Caco-2 (cell line): ENCODE results near the gene AARS2. TPM values are rescaled to one million over a fixed set of nuclear protein-coding genes. Genes with fewer than 3 reads are reported as not detected.
A peak's percentile ranks its signal among the peaks of the same experiment; 100 is the strongest.

Experiments
- BruUV-seq: library from RNA; stranded (reverse); fragments of 400-500 nt; replicated peaks from 2 replicates; lab custom pipeline; 2021; lab: Mats Ljungman, UMichigan
- CTCF ChIA-PET: fragments of 300-600 bp; sonication (Branson Sonifier 250); formaldehyde crosslinking; loops from one replicate; lab custom pipeline; 2022; ENCODE audit warnings: antibody characterized with exemption; lab: Charles Lee
- POLR2A ChIA-PET: fragments of 300-600 bp; sonication (Branson Sonifier 250); formaldehyde crosslinking; loops from one replicate; lab custom pipeline; 2022; ENCODE audit warnings: antibody characterized with exemption; lab: Charles Lee
- DNase-seq, 2 experiments: peaks; one replicate each; pipeline versions ENCODE4 v3.0.0 to v3.0.0-alpha.2; 2020 to 2022
- H3K27me3 ChIP-seq: replicated peaks from 2 replicates; pipeline ENCODE4 v1.6.0; 2011; ENCODE audit warnings: low read length; ENCODE audit not compliant: control insufficient read depth, insufficient read depth
- H3K36me3 ChIP-seq: 2 replicates; pipeline ENCODE4 v1.5.1; 2011; ENCODE audit warnings: low read length; ENCODE audit not compliant: control insufficient read depth, insufficient read depth
- H3K4me1 ChIP-seq: fragments of 250-450 bp; sonication (Bioruptor Pico); 2 replicates; pipeline ENCODE4 v1.5.1; 2020; ENCODE audit warnings: mild to moderate bottlenecking
- H3K4me3 ChIP-seq: 2 replicates; pipeline ENCODE4 v1.5.1; 2011; ENCODE audit warnings: low read depth, mild to moderate bottlenecking, control low read depth, low read length
- H3K9me3 ChIP-seq: fragments of 250-450 bp; sonication (Bioruptor Pico); 2 replicates; pipeline ENCODE4 v1.5.1; 2020; ENCODE audit warnings: mild to moderate bottlenecking, moderate library complexity
- H3K27ac Mint-ChIP-seq: one replicate; pipeline ENCODE4 v1.8.0; 2022; ENCODE audit warnings: mixed read lengths; ENCODE audit not compliant: unreplicated experiment
- H3K27me3 Mint-ChIP-seq: one replicate; pipeline ENCODE4 v1.8.0; 2022; ENCODE audit warnings: mixed read lengths; ENCODE audit not compliant: insufficient read depth, unreplicated experiment
- H3K36me3 Mint-ChIP-seq: one replicate; pipeline ENCODE4 v1.8.0; 2022; ENCODE audit warnings: mild to moderate bottlenecking, mixed read lengths; ENCODE audit not compliant: insufficient read depth, unreplicated experiment
- H3K4me1 Mint-ChIP-seq: one replicate; pipeline ENCODE4 v1.8.0; 2022; ENCODE audit warnings: low read depth, mixed read lengths; ENCODE audit not compliant: unreplicated experiment
- H3K4me3 Mint-ChIP-seq: one replicate; pipeline ENCODE4 v1.8.0; 2022; ENCODE audit warnings: mild to moderate bottlenecking, moderate library complexity, mixed read lengths; ENCODE audit not compliant: unreplicated experiment
- H3K9me3 Mint-ChIP-seq: one replicate; pipeline ENCODE4 v1.8.0; 2022; ENCODE audit warnings: mixed read lengths; ENCODE audit not compliant: unreplicated experiment
- intact Hi-C: fragments of 100-400 bp; cut with micrococcal nuclease; formaldehyde crosslinking; loops from one replicate; pipeline ENCODE4 v1.10.0; 2022; ENCODE audit not compliant: unreplicated experiment
- total RNA-seq: library from RNA; stranded (reverse); gene quantifications from 2 replicates; pipeline ENCODE4 v1.2.3, GENCODE V29; 2022
- TF ChIP-seq, protein P1 (sequence below), 2 experiments: fragments of 200-600 bp in 1 of 2; IDR thresholded peaks; 1 replicate in 1 of 2; 2 replicates in 1 of 2; pipeline versions ENCODE4 v1.5.1 to v1.8.0; 2011 to 2022; ENCODE audit warnings: antibody characterized with exemption in 1 of 2, control low read depth in 1 of 2, inconsistent platforms in 1 of 2, low read depth in 1 of 2, low read length in 1 of 2, mild to moderate bottlenecking in 1 of 2, moderate library complexity in 1 of 2; ENCODE audit not compliant: insufficient read depth in 1 of 2, severe bottlenecking in 1 of 2, unreplicated experiment in 1 of 2

AARS2 gene
- total RNA-seq, 1 experiment from 2014 or later: 20.5 TPM

DNA sequence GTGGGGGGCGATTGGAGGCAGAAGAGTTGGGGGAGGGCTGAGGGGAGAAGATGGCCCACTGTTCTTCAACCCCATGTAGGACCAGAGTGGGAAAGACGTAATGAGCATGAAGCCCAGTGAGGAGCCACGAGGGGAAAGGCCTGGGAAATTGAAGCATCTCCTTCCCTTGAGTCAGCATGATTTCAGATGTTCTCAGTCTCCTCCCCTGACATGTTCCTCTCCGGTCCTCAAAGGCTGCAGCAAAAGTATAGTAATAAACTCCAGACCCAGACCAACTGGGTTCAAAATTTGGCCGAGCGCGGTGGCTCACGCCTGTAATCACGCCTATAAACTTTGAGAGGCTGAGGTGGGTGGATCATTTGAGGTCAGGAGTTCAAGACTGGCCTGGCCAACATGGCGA is 45.9 kb downstream of the AARS2 start:
- Mint-ChIP-seq H3K4me1 (peaks cover 13% of the 10 kb centered on the region), H3K9me3 (no peaks in the 10 kb centered on the region), H3K27me3 (peaks cover 8% of the 10 kb centered on the region), H3K36me3 (peaks cover 15% of the 10 kb centered on the region), H3K4me3 (no peak overlapping the region), H3K27ac (no peak overlapping the region)
- H3K36me3 ChIP-seq: no peaks in the 10 kb centered on the region
- DNase-seq: no peak
- CTCF ChIA-PET: interaction anchor here (1.2 to 3.7 kb wide), 3 partner anchors 38 to 72 kb away, joined by 4 to 23 read pairs (median 16); partner anchors contain the start of gene AARS2
- POLR2A ChIA-PET: no interaction called here
- no peak overlapping the region for H3K4me3 ChIP-seq
- TF ChIP-seq, protein P1, sequence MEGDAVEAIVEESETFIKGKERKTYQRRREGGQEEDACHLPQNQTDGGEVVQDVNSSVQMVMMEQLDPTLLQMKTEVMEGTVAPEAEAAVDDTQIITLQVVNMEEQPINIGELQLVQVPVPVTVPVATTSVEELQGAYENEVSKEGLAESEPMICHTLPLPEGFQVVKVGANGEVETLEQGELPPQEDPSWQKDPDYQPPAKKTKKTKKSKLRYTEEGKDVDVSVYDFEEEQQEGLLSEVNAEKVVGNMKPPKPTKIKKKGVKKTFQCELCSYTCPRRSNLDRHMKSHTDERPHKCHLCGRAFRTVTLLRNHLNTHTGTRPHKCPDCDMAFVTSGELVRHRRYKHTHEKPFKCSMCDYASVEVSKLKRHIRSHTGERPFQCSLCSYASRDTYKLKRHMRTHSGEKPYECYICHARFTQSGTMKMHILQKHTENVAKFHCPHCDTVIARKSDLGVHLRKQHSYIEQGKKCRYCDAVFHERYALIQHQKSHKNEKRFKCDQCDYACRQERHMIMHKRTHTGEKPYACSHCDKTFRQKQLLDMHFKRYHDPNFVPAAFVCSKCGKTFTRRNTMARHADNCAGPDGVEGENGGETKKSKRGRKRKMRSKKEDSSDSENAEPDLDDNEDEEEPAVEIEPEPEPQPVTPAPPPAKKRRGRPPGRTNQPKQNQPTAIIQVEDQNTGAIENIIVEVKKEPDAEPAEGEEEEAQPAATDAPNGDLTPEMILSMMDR (IDR thresholded peaks at IDR 0.05; ENCODE audit: insufficient read depth in 1 of 2, low read depth in 1 of 2, low read length in 1 of 2, severe bottlenecking in 1 of 2, unreplicated experiment in 1 of 2): no peak
- H3K27me3 ChIP-seq: peaks cover 6% of the 10 kb centered on the region
- no peaks in the 10 kb centered on the region for H3K9me3 ChIP-seq
- no TSS peak for BruUV-seq
- peaks cover 26% of the 10 kb centered on the region for H3K4me1 ChIP-seq
- intact Hi-C loops: no loop called here

- no TSS peak for BruUV-seq
- peaks cover 6% of the 10 kb centered on the region for H3K27me3 ChIP-seq
- Mint-ChIP-seq H3K9me3 (no peaks in the 10 kb centered on the region), H3K4me1 (peaks cover 13% of the 10 kb centered on the region), H3K27me3 (peaks cover 5% of the 10 kb centered on the region), H3K36me3 (peaks cover 15% of the 10 kb centered on the region), H3K27ac (no peak overlapping the region), H3K4me3 (peak overlapping the region; percentile 38)
- ChIA-PET POLR2A (no interaction called here), CTCF (interaction anchor here (1.2 to 3.7 kb wide), 2 partner anchors 39 to 72 kb away, joined by 4 to 23 read pairs; no protein-coding TSS in a partner anchor)
- no peak for DNase-seq
- H3K4me1 ChIP-seq: peaks cover 26% of the 10 kb centered on the region
- H3K4me3 ChIP-seq: no peak overlapping the region
- no peaks in the 10 kb centered on the region for H3K9me3 ChIP-seq
- no peaks in the 10 kb centered on the region for H3K36me3 ChIP-seq
- intact Hi-C loops: no loop called here
- TF ChIP-seq, protein P1 (IDR thresholded peaks at IDR 0.05; ENCODE audit: insufficient read depth in 1 of 2, low read depth in 1 of 2, low read length in 1 of 2, severe bottlenecking in 1 of 2, unreplicated experiment in 1 of 2): no peak
Measured at GRCh38 chr6:44266347-44266746, 46.8 kb downstream of the AARS2 start.

GRCh38 chr6:44265722-44266233 is 47.4 kb downstream of the AARS2 start:
- no peaks in the 10 kb centered on the region for H3K9me3 Mint-ChIP-seq
- ChIA-PET POLR2A (no interaction called here), CTCF (interaction anchor here (1.2 kb wide), 1 partner anchor 39 kb away, joined by 4 read pairs; no protein-coding TSS in a partner anchor)
- peaks cover 5% of the 10 kb centered on the region for H3K27me3 Mint-ChIP-seq
- Histone ChIP-seq H3K27me3 (peaks cover 6% of the 10 kb centered on the region), H3K4me1 (peaks cover 26% of the 10 kb centered on the region), H3K4me3 (peak overlapping the region; percentile 71; the same call in 1 of the 2 replicates), H3K9me3 (no peaks in the 10 kb centered on the region), H3K36me3 (no peaks in the 10 kb centered on the region)
- H3K27ac Mint-ChIP-seq: peak overlapping the region; percentile 69
- peak overlapping the region; percentile 93 for H3K4me3 Mint-ChIP-seq
- peaks cover 15% of the 10 kb centered on the region for H3K36me3 Mint-ChIP-seq
- DNase-seq: no peak
- no TSS peak for BruUV-seq
- intact Hi-C loops: no loop called here
- H3K4me1 Mint-ChIP-seq: peaks cover 13% of the 10 kb centered on the region
- TF ChIP-seq, protein P1 (IDR thresholded peaks at IDR 0.05; ENCODE audit: insufficient read depth in 1 of 2, low read depth in 1 of 2, low read length in 1 of 2, severe bottlenecking in 1 of 2, unreplicated experiment in 1 of 2): no peak
